Measurements from ENCODE around the gene SYNJ1. TPM values are rescaled to one million over a fixed set of nuclear protein-coding genes. Genes with fewer than 3 reads are reported as not detected.
"Not testable (repeated sequence)": the region's sequence is repeated elsewhere in the genome, so short reads cannot be mapped to it uniquely, and the experiment has no call there.

The SYNJ1 gene
- total RNA-seq, 2 donors from 2014 or later = 7.8 to 7.9 TPM

DNA sequence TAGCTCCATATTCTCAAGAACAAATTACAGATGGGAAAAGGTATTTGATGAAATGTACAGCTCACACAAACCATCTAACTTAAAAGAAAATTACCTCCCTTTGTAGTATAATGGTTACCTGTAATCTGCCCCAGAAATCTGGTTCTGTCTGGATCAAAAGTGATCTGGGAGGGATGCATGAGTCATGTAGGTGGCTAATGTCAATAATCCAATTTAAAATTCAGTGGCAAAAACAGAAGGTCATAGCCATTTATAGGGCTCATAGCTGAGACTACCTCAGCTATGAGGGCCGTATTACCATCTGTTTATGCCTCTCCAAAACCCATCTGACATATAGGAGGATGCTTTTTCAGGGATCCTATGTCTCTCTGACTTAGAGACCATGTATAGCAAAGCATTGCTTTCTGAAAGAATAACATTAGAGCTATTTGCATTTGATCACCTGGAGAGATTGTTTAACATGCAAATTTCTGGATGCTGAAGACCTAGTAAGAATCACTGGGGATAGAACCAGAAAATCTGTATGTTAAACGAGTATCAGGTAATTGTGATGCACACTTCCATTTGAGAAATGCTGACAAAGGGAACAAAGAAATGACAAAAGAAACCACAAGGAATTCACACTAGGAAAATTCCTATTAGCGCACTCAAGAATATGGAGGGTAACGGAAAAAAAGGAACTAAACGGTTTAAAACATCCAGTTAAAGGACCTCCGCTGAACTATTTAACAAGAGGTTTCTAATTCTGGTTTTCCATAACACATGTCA lies 26.2 kb upstream of the SYNJ1 start:
- no peaks in the 10 kb centered on the region for H3K4me1 ChIP-seq
- no peaks in the 10 kb centered on the region for H3K27me3 ChIP-seq
- TF ChIP-seq, protein P1, sequence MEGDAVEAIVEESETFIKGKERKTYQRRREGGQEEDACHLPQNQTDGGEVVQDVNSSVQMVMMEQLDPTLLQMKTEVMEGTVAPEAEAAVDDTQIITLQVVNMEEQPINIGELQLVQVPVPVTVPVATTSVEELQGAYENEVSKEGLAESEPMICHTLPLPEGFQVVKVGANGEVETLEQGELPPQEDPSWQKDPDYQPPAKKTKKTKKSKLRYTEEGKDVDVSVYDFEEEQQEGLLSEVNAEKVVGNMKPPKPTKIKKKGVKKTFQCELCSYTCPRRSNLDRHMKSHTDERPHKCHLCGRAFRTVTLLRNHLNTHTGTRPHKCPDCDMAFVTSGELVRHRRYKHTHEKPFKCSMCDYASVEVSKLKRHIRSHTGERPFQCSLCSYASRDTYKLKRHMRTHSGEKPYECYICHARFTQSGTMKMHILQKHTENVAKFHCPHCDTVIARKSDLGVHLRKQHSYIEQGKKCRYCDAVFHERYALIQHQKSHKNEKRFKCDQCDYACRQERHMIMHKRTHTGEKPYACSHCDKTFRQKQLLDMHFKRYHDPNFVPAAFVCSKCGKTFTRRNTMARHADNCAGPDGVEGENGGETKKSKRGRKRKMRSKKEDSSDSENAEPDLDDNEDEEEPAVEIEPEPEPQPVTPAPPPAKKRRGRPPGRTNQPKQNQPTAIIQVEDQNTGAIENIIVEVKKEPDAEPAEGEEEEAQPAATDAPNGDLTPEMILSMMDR (IDR thresholded peaks at IDR 0.05) = no peak
- no peak overlapping the region for H3K4me3 ChIP-seq
- H3K36me3 ChIP-seq = peaks cover 58% of the 10 kb centered on the region
- H3K9me3 ChIP-seq = no peaks in the 10 kb centered on the region
- no peak for DNase-seq (ENCODE audit: low spot score)
- H3K27ac ChIP-seq = no peak overlapping the region

DNA sequence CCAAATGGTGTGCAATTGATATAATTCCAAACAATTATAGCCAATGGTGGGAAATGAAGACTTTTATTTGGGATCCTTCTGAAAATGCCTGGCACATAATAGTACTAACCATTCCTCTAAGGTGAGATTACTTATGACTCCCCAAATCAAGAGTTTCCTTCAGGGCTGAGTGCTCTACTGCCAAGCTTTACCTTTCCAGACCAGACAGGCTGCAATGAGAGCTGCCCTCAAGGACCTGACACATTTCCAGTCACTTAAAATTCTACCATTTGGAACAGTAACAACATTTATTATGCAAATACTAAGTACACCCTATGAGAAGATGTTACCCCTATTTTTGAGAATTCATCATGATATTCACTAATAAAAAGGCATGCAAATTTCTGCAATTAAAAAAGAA lies 22.6 kb upstream of the SYNJ1 start:
- Histone ChIP-seq H3K27ac (no peak overlapping the region), H3K27me3 (no peaks in the 10 kb centered on the region), H3K4me3 (no peak overlapping the region), H3K4me1 (no peaks in the 10 kb centered on the region), H3K9me3 (no peaks in the 10 kb centered on the region), H3K36me3 (peaks cover 76% of the 10 kb centered on the region)
- no peak for DNase-seq (ENCODE audit: low spot score)
- TF ChIP-seq, protein P1 (IDR thresholded peaks at IDR 0.05) = no peak

DNA sequence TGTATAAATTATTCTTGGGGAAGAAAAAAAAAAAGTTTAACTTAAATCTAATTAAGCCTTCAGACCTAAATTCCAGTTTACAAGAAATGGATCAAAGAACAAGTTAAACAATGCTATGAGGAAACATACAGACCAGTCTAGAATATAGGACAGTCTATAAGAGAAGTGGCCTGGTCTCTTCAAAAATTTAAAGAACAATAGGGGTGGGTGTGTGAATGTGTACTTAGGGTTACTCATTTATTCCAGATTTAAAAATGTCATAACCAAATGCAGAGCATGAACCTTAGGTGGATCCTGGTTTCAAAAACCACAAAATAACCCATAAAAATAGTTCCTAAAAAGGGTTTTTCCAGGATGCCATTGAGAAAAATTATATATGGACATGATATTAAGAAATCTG lies 21.8 kb upstream of the SYNJ1 start:
- Histone ChIP-seq H3K36me3 (peaks cover 76% of the 10 kb centered on the region), H3K4me1 (no peaks in the 10 kb centered on the region), H3K27me3 (no peaks in the 10 kb centered on the region), H3K27ac (no peak overlapping the region), H3K4me3 (no peak overlapping the region), H3K9me3 (no peaks in the 10 kb centered on the region)
- TF ChIP-seq, protein P1 (IDR thresholded peaks at IDR 0.05) = no peak
- DNase-seq (ENCODE audit: low spot score) = no peak

DNA sequence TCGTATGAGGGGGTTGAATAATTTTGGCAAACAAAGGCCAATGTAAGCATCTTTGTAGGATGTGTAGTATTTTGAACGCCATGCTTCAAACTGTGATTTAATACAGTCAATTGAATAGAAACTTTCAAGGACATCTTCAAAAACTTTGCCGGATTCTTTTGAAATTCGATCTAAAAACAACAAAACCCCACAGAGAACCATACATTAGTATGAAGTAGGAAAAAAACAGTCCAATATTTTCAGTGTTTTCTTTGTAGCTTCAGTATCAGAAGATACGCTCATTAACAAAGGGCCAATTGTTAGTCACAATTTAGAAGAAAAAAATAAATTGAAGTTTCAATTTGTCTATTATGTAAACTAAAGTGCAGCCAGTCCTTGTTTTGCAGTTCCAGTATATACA lies 20.7 kb upstream of the SYNJ1 start:
- no peaks in the 10 kb centered on the region for H3K9me3 ChIP-seq
- DNase-seq (ENCODE audit: low spot score) = no peak
- peaks cover 76% of the 10 kb centered on the region for H3K36me3 ChIP-seq
- H3K27ac ChIP-seq = no peak overlapping the region
- TF ChIP-seq, protein P1 (IDR thresholded peaks at IDR 0.05) = no peak
- no peak overlapping the region for H3K4me3 ChIP-seq
- H3K4me1 ChIP-seq = no peaks in the 10 kb centered on the region
- H3K27me3 ChIP-seq = no peaks in the 10 kb centered on the region

DNA sequence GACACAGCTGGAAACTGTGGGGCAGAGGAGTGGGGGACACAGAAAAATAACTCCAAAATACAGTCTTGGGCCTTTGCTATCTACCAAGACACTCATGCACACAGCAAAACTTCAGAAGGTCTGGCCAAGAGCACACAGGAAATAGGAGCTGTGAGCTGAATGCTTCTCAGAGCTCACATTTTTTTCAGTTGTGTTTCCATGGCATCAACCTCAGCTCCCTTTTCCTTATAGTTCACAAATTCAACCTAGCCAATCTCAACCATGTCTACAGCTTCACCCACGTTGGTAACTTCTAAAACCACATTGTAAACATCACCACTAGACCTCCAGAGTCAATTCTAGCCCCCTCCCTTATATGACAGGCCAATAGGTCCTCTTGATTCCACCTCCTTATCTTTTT lies 19.6 kb upstream of the SYNJ1 start:
- DNase-seq (ENCODE audit: low spot score) = no peak
- Histone ChIP-seq H3K4me1 (no peaks in the 10 kb centered on the region), H3K27me3 (no peaks in the 10 kb centered on the region), H3K36me3 (peaks cover 87% of the 10 kb centered on the region), H3K27ac (no peak overlapping the region), H3K4me3 (no peak overlapping the region), H3K9me3 (no peaks in the 10 kb centered on the region)
- TF ChIP-seq, protein P1 (IDR thresholded peaks at IDR 0.05) = no peak

DNA sequence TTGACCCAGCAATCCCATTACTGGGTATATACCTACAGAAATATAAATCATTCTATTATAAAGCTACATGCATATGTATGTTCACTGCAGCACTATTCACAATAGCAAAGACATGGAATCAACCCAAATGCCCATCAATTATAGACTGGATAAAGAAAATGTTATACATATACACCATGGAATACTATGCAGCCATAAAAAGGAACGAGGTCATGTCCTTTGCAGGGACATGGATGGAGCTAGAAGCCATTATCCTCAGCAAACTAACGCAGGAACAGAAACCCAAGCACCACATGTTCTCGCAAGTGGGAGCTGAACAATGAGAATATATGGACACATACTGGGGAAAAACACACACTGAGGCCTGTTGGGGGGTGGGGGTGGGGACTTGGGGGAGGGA lies 18.9 kb upstream of the SYNJ1 start:
- H3K9me3 ChIP-seq; H3K27me3 ChIP-seq; H3K27ac ChIP-seq; H3K4me3 ChIP-seq; DNase-seq (ENCODE audit: low spot score); H3K4me1 ChIP-seq: not testable (repeated sequence)
- H3K36me3 ChIP-seq = peaks cover 94% of the 10 kb centered on the region
